IPS-18c (cell line): ENCODE measurements around the gene TMEM125.

Experiments used
- H3K4me3 ChIP-seq: 2 replicates; pipeline ENCODE4 v1.7.0; 2013; ENCODE audit warnings: low read depth, mild to moderate bottlenecking, low read length, moderate library complexity; ENCODE audit not compliant: insufficient read depth
- H3K9me3 ChIP-seq: one replicate; pipeline ENCODE4 v1.6.1; 2013; ENCODE audit warnings: mild to moderate bottlenecking, low read length, moderate library complexity; ENCODE audit not compliant: control insufficient read depth, insufficient read depth

The TMEM125 gene

DNA sequence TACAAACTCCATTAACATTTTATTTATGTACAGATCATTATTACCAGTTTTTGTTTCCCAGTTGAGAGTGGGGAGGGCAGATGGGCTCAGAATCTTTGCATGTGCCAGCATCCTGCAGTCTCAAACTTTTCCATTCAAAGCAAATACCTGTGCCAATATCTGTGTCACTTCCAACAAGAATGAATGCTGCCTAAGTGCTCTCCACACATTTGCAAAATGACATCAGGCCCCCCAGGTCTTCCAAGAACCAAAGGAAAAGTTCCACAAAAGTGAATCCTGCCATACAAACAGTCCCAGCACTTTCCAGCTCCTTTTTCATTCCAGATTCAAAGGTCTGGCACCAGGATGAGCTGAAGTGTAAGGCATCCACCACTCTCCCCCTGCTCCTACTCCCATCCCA, 29.3 kb downstream of the TMEM125 start:
- H3K9me3 ChIP-seq: peaks cover 4% of the 10 kb centered on the region
- H3K4me3 ChIP-seq: no peak overlapping the region

DNA sequence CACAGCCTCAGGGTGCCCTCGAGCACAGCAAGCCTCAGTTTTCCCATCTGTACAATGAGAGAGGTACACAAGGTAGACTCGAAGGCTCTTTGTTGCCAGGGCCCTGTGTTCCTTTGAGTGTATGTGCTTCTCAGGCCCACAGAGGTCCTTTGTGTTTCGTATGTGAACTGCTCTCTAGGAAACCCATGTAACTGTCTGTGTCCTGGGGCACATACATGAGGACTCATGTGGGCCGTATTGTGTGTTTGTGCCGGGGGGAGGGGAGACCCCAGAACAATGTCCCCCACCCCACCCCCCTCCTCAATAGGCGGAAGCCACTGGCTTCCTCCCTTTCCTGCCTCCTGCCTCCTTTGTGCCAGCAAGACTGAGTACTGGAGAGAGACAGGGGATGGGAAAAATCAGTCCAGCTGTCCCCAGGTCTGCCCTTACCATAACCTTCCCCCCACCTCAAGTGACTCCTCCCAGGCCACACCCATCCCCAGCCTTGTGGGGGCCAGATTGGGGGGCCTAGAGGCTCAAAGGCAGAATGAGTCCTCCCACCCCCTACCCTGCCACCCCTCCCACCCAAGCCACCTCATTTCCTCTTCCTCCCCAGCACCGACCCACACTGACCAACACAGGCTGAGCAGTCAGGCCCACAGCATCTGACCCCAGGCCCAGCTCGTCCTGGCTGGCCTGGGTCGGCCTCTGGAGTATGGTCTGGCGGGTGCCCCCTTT, 30.8 kb downstream of the TMEM125 start, which contains the start of gene TIE1:
TSS of gene TIE1 (plus strand) at position 605 of the 717 bp plus-strand sequence. CDS start at position 695, 90 bp downstream.
- H3K9me3 ChIP-seq: peaks cover 4% of the 10 kb centered on the region
- no peak within 1 kb of the TSS for H3K4me3 ChIP-seq

DNA sequence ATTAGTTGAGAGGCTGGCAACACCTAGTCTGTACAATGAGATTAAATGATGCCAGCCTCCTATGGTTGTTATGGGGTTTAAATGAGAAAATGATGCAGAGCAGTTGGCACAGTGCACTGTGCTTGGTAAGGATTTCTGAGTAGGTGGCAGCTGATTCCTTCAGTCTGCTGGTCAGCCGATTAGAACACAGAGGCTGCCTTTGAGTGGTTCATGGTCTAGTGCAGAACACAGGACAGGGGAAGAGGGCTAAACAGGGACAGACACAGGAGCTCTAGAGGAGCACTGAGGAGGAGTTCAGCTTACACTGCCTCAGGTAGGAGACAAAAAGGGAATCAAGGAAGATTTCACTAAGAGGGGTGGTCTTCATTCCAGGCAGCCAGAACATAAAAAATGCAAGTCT, 32.4 kb downstream of the TMEM125 start:
- no peak overlapping the region for H3K4me3 ChIP-seq
- peaks cover 4% of the 10 kb centered on the region for H3K9me3 ChIP-seq

DNA sequence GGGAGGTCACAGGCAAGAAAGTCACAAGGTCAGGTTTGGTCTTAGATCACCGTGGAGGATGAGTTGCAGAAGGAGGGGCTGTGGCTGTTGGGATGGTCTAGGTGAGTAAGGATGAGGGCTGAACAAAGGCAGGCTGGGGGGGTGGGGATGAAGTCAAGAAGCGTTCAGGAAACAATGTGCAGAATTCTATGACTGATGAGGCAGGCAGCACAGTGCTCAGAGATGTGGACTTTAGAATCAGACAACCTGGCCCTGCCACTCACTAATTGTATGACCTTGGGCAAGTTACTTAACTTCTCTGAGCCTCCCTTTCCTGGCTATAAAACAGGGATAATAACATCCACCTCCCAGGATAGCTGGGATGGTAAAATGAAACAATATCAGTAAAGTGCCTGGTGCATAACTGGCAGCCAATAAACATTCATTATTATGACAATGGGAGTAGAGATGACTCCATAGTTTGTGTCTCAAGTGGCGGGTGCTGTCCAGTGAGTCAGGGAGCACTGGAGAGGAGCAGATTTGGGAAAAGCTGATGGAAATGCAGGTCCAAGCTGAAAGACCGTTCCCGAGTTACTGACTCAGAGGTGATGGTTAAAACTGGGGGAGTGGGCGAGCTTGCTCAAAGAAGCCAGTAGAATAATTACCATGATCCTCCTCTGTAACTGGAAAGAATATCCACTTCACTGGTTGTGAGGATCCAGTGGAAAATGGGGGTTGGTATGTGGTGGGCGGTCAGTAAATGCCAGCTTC, 33.1 kb downstream of the TMEM125 start:
- Histone ChIP-seq H3K4me3 (no peak overlapping the region), H3K9me3 (peaks cover 4% of the 10 kb centered on the region)

DNA sequence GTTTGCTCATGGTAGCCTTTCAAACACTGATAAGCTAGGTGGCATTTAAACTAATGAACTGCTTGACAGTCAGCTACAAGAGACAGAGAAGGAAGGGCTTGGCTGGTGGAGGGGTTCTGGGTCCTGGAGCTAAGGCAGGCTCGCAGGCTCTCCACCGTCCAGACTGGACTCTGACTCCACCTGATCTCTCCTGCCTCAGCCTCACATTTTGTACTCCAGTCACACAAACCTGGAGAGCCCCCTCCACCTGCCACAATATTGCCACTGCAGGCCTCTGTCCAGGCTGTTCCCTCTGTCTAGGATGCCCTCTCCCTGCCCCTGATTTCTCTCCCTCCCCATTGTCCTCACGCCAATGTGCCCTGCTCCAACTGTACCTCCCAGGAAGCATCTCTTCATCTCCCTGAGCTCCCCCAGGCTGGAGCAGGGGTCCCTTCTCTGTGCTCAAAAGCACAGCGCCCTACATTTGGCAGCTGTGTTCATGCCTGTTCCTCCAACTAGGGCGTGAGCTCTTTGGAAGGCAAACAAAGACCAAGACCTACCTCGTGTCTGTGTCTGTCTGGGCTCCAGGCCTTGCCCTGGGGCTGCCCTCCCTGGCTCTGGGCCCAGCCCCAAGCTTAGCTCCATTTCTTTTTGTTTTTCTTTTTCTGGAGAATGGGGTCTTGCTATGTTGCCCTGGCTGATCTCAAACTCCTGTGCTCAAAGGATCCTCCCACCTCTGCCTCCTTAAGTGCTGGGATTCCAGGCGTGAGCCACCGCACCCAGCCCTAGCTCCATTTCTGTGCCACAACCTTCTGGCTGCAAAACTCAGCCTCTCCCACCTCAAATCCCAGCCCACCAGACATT, 33.9 kb downstream of the TMEM125 start:
- Histone ChIP-seq H3K4me3 (no peak overlapping the region), H3K9me3 (peaks cover 4% of the 10 kb centered on the region)

DNA sequence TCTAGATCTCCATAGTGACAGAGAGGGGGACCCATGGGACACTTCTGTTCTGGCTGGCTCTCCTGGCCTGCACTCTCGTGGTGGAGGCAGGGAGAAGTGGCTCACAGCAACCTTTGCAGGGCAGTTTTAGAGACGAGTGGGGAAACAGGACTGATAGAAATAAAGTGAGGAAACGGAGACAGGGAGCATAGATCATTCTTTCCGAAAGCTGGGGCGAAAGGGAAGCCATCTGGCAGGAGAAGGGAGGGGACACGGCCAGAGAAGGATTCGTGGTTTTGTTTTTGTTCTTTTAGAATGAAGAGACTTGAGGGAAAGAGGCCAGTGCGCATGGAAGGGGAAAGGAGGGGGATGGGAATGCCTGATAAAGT, 34.5 kb downstream of the TMEM125 start:
- Histone ChIP-seq H3K4me3 (no peak overlapping the region), H3K9me3 (peaks cover 4% of the 10 kb centered on the region)

DNA sequence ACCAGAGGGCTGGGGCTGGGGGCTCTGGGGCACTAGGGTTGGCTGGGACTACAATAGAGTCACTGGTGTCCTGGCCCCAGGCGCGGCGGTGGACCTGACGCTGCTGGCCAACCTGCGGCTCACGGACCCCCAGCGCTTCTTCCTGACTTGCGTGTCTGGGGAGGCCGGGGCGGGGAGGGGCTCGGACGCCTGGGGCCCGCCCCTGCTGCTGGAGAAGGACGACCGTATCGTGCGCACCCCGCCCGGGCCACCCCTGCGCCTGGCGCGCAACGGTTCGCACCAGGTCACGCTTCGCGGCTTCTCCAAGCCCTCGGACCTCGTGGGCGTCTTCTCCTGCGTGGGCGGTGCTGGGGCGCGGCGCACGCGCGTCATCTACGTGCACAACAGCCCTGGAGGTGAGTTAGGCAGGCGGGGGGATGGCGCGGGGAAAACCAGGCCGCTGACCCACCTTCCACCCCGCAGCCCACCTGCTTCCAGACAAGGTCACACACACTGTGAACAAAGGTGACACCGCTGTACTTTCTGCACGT, 35.1 kb downstream of the TMEM125 start:
- peaks cover 4% of the 10 kb centered on the region for H3K9me3 ChIP-seq

DNA sequence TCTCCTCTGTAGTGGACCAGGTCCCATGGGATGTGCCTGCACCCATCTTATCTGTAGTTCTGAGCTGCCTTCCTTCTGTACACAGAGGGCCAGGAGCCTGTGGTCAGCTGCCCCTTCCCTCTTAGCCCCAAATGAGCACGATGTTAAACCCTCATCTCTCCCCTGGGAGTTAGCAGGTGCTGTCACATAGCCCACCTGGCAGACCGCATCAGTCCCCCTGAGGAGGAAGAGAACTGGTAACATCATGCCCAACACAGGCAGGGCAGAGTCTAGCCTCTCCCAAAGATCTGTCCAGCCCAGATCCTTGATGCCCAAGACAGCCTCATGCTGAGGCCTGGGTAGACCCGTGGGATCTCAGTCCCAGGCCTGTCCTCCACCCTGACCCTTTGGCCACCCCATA, 35.7 kb downstream of the TMEM125 start:
- H3K9me3 ChIP-seq: peaks cover 4% of the 10 kb centered on the region

More for the DNA sequence above, 35.1 kb downstream of the TMEM125 start:
- no peak overlapping the region for H3K4me3 ChIP-seq

DNA sequence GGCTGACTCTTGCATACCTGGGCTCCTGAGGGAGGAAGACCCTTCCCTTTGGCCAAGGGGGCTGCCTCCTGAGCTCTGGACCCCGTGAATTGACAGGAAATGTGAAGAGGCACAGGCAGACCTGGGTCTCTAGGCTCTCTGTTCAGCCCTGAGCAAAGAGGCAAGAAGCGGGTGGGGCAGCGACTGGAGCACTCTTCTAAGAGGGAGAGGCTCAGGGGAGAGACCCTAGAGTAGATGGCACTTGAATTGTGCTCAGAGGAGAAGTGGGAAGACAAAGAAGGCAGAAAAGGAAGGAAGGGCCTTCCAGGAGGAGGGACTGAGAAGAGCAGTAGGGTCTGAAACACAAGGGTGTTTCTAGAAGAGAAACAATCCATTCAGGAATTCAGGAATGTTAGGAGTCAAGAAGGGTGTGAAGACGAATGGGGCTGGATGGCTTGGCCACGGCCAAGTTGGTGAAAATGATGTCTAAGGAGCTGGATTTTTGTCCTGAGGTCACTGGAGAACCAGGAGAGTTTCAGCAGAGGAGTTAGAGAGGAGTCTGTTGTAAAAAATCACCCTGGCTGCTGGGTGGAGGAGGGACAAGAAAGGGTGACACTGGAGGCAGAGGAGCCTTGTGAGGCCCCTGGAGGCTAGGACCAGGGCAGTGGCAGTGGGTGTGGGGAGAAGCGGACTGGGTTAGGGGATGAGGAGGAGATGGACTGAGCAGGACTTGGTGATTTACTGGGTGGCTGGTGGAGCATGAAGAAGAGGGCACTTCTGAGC, 36.3 kb downstream of the TMEM125 start:
- Histone ChIP-seq H3K9me3 (peaks cover 4% of the 10 kb centered on the region), H3K4me3 (no peak overlapping the region)

More for the DNA sequence above, 35.7 kb downstream of the TMEM125 start:
- H3K4me3 ChIP-seq: no peak overlapping the region

DNA sequence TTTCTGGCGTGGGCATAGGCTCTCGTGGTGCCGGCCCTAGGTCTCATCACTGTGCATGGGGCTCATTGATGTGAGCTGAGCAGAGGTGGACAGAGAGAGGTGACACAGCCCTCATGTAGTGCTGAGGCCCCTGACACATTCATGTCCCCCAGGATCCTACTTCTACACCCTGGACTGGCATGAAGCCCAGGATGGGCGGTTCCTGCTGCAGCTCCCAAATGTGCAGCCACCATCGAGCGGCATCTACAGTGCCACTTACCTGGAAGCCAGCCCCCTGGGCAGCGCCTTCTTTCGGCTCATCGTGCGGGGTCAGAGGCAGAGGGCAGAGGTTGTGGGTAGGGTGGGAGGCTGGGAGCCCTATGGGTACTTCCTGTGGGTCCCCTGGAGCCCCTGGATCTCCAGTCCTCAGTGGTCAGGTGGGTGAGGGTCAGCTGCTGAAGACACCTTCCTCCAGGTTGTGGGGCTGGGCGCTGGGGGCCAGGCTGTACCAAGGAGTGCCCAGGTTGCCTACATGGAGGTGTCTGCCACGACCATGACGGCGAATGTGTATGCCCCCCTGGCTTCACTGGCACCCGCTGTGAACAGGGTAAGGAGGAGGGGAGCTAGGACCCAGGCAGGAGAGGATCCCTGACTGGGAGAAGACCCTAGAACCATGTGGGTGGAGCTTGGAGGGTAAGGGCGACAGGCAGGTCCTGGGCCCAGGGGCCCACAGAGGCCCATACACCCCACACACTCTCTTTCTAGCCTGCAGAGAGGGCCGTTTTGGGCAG, 37.1 kb downstream of the TMEM125 start:
- peaks cover 4% of the 10 kb centered on the region for H3K9me3 ChIP-seq
- H3K4me3 ChIP-seq: no peak overlapping the region

DNA sequence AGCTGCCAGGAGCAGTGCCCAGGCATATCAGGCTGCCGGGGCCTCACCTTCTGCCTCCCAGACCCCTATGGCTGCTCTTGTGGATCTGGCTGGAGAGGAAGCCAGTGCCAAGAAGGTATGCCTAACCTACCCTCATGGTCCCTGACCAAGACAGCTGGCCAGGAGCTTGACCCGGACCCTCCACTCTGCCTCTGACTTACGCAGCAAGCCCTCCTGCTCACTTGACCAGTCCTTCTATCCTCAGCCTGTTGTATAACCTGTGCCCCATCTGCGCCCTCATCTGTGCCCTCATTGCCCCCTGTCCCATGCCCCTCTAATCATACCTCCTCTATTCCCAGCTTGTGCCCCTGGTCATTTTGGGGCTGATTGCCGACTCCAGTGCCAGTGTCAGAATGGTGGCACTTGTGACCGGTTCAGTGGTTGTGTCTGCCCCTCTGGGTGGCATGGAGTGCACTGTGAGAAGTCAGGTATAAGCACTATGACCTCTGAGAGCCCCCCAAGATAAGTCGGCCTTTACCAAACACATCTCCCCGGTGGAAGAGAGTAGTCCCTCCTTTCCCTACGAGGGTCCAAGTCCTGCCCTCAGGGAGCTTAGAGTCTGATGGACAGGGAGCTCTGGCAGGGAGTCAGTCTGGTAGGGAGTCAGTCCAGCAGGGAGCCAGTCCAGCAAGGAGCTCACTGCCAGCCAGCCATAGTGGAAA, 37.8 kb downstream of the TMEM125 start:
- H3K4me3 ChIP-seq: no peak overlapping the region
- peaks cover 3% of the 10 kb centered on the region for H3K9me3 ChIP-seq

DNA sequence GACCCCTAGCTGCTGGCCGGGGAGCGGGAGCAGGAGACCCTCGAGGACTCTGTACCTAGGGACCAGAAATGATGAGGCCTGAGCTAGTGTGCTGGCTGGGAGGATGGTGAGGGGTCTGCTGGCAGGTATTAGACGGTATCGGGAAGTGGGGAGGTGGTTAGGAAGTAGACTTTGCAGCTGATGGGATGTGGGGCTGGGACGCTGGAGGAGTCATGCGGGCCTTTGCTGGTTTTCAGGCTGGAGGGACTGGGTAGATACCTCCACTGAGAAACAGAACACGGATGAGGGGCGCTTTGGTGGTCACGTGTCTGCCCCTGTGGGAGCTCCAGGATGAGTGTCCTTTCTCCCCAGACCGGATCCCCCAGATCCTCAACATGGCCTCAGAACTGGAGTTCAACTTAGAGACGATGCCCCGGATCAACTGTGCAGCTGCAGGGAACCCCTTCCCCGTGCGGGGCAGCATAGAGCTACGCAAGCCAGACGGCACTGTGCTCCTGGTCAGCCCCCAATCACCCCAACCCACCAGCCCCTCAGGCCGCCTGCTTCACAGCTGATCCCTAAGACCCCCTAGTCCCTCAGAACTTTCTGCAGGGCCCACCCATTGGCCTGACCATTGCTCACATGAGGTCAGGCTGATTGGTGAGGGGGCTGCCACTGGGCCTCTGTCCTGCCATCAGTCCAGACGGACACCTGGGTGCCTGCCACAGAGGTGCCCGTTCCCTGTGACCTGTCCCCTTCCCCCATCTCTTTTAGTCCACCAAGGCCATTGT, 39.0 kb downstream of the TMEM125 start:
- H3K4me3 ChIP-seq: no peak overlapping the region
- H3K9me3 ChIP-seq: no peaks in the 10 kb centered on the region

DNA sequence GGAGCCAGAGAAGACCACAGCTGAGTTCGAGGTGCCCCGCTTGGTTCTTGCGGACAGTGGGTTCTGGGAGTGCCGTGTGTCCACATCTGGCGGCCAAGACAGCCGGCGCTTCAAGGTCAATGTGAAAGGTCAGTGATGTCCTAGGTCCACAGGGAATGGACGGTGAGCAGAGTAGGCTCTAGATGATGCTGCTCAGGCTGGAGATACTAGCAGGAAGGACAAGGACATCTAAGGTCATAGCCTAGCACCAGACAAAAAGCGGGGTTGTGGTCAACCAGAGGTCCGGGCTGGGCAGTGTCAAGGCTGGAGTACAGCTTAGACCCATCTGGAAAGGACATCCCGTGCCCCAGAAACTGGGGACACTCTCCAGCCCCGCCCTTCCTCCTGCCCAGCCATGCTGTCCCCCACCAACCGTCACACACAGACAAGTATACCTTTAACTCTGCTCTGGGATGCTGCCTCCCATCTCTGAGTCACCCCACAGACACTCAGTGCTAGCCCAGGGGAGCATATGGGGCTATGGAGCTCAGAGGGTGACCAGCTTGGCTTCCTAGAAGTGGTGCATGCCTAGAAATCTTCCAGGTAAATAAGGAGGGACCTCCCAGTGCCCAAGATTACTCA, 39.7 kb downstream of the TMEM125 start:
- Histone ChIP-seq H3K9me3 (no peaks in the 10 kb centered on the region), H3K4me3 (no peak overlapping the region)

DNA sequence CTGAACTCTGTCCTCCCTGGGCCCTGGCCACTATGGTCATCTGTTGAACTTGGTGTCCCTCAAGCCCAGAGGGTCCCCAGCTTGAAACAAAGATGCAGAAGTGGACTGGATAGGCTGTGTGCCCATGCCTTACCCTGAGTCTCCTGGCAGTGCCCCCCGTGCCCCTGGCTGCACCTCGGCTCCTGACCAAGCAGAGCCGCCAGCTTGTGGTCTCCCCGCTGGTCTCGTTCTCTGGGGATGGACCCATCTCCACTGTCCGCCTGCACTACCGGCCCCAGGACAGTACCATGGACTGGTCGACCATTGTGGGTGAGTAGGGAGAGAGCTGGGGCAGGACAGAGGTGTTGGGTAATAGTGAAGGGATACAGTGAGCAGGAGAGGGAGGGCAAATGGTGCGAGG, 41.7 kb downstream of the TMEM125 start:
- H3K9me3 ChIP-seq: no peaks in the 10 kb centered on the region
- no peak overlapping the region for H3K4me3 ChIP-seq

DNA sequence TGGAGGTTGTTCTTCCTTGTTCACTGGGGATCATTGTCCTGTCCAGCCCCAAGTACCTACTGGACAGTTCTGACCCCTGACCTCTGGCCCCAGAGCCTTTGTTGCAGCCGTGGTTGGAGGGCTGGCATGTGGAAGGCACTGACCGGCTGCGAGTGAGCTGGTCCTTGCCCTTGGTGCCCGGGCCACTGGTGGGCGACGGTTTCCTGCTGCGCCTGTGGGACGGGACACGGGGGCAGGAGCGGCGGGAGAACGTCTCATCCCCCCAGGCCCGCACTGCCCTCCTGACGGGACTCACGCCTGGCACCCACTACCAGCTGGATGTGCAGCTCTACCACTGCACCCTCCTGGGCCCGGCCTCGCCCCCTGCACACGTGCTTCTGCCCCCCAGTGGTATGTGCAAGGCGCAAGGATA, 42.4 kb downstream of the TMEM125 start:
- H3K4me3 ChIP-seq: no peak overlapping the region
- H3K9me3 ChIP-seq: no peaks in the 10 kb centered on the region
